SK-N-SH (cell line): Measurements from ENCODE around the gene TSC2. TPM values are rescaled to one million over a fixed set of nuclear protein-coding genes. Genes with fewer than 3 reads are reported as not detected.

Experiments
- CTCF ChIA-PET: fragments of 300-600, 350-600 bp; formaldehyde crosslinking; extraction: SDS; loops from one replicate; lab custom pipeline; 2021; lab: Yijun Ruan, JAX
- POLR2A ChIA-PET: fragments of 350-600 bp; sonication (Branson Sonifier 250); formaldehyde crosslinking; extraction: SDS; loops from one replicate; lab custom pipeline; 2020; ENCODE audit warnings: antibody characterized with exemption, inconsistent platforms; lab: Yijun Ruan, JAX
- DNase-seq: peaks from one replicate; pipeline ENCODE4 v3.0.0; 2012
- H2AFZ ChIP-seq: fragments of 200-600 bp; sonication (generic); 2 replicates; pipeline ENCODE4 v1.8.1; 2016; ENCODE audit warnings: antibody characterized with exemption, mild to moderate bottlenecking, low read depth
- H3F3A ChIP-seq: fragments of 200-600 bp; sonication (generic); replicated peaks from 2 replicates; pipeline ENCODE3; 2016; ENCODE audit warnings: antibody characterized with exemption, mild to moderate bottlenecking; ENCODE audit not compliant: insufficient read depth
- H3K27ac ChIP-seq, 2 experiments: fragments of 200-500 bp in 1 of 2; fragments of 200-600 bp in 1 of 2; sonication (Bioruptor generic) in 1 of 2; sonication (generic), shearing (Covaris generic) in 1 of 2; 2 replicates each; pipeline versions ENCODE4 v1.5.1 to v1.6.1; 2014 to 2016; ENCODE audit warnings: low read depth in 2 of 2, inconsistent platforms in 1 of 2, low read length in 1 of 2, mild to moderate bottlenecking in 1 of 2, mixed read lengths in 1 of 2
- H3K27me3 ChIP-seq: fragments of 200-600 bp; sonication (generic), shearing (Covaris generic); 2 replicates; pipeline ENCODE4 v1.6.1; 2016; ENCODE audit warnings: mixed run types; ENCODE audit not compliant: insufficient read depth
- H3K36me3 ChIP-seq, 2 experiments: fragments of 200-500 bp in 1 of 2; fragments of 200-600 bp in 1 of 2; sonication (Bioruptor generic) in 1 of 2; sonication (generic) in 1 of 2; replicated peaks in 1 of 2; 2 replicates each; pipeline versions ENCODE3 to v1.5.1; 2014 to 2016; ENCODE audit warnings: low read length in 1 of 2, mild to moderate bottlenecking in 1 of 2; ENCODE audit not compliant: insufficient read depth in 2 of 2, control insufficient read depth in 1 of 2
- H3K4me1 ChIP-seq, 2 experiments: fragments of 200-500 bp in 1 of 2; fragments of 200-600 bp in 1 of 2; sonication (Bioruptor generic) in 1 of 2; sonication (generic), shearing (Covaris generic) in 1 of 2; 2 replicates each; pipeline versions ENCODE4 v1.5.1 to v1.6.1; 2014 to 2016; ENCODE audit warnings: low read depth in 1 of 2, low read length in 1 of 2, mixed run types in 1 of 2; ENCODE audit not compliant: insufficient read depth in 2 of 2, control insufficient read depth in 1 of 2
- H3K4me2 ChIP-seq: fragments of 200-600 bp; sonication (generic), shearing (Covaris generic); 2 replicates; pipeline ENCODE4 v1.6.1; 2017; ENCODE audit warnings: mixed run types
- H3K4me3 ChIP-seq, 2 experiments: fragments of 200-500 bp in 1 of 2; fragments of 200-600 bp in 1 of 2; sonication (Bioruptor generic) in 1 of 2; sonication (generic), shearing (Covaris generic) in 1 of 2; 2 replicates each; pipeline versions ENCODE4 v1.5.1 to v1.8.1; 2014 to 2016; ENCODE audit warnings: low read depth in 2 of 2, inconsistent platforms in 1 of 2, low read length in 1 of 2, mild to moderate bottlenecking in 1 of 2, mixed read lengths in 1 of 2, moderate library complexity in 1 of 2
- H3K79me2 ChIP-seq: fragments of 200-600 bp; sonication (generic); 2 replicates; pipeline ENCODE4 v1.8.1; 2017; ENCODE audit warnings: mild to moderate bottlenecking; ENCODE audit not compliant: insufficient read depth
- H3K9ac ChIP-seq: fragments of 200-600 bp; sonication (generic); 2 replicates; pipeline ENCODE4 v1.6.1; 2017; ENCODE audit warnings: mixed run types
- H3K9me2 ChIP-seq: fragments of 200-600 bp; sonication (generic); 2 replicates; pipeline ENCODE4 v1.6.1; 2017; ENCODE audit warnings: mixed run types
- H3K9me3 ChIP-seq: fragments of 200-600 bp; sonication (generic); 2 replicates; pipeline ENCODE4 v1.6.1; 2017; ENCODE audit warnings: mixed run types, mild to moderate bottlenecking, moderate library complexity
- H4K20me1 ChIP-seq: fragments of 200-600 bp; sonication (generic); 2 replicates; pipeline ENCODE4 v1.6.1; 2017; ENCODE audit warnings: mild to moderate bottlenecking, mixed run types; ENCODE audit not compliant: insufficient read depth
- CHD2 ChIP-seq: fragments of 150-350 bp; IDR thresholded peaks from 2 replicates; pipeline ENCODE4 v1.6.1; 2018; ENCODE audit warnings: low read length; ENCODE audit not compliant: partially characterized antibody
- EP300 ChIP-seq, 2 experiments: IDR thresholded peaks; 2 replicates each; pipeline versions ENCODE4 v1.4.0 to v1.6.1; 2012; ENCODE audit warnings: borderline replicate concordance in 1 of 2, low read depth in 1 of 2, low read length in 1 of 2
- FOSL2 ChIP-seq: IDR thresholded peaks from 2 replicates; pipeline ENCODE4 v1.4.0; 2012; ENCODE audit warnings: low read depth, mild to moderate bottlenecking, moderate library complexity, borderline replicate concordance
- FOXJ3 ChIP-seq: sonication (generic); formaldehyde crosslinking; IDR thresholded peaks from 2 replicates; pipeline ENCODE4 v1.5.1; 2020; ENCODE audit warnings: mild to moderate bottlenecking, missing genetic modification reagents
- GATA2 ChIP-seq: sonication (generic); formaldehyde crosslinking; IDR thresholded peaks from 2 replicates; pipeline ENCODE4 v1.5.0; 2020; ENCODE audit warnings: mild to moderate bottlenecking, missing genetic modification reagents
- JUND ChIP-seq: IDR thresholded peaks from 2 replicates; pipeline ENCODE4 v1.4.0; 2012
- MEF2A ChIP-seq: IDR thresholded peaks from 2 replicates; pipeline ENCODE4 v1.4.0; 2012; ENCODE audit warnings: low read depth, borderline replicate concordance
- MXI1 ChIP-seq: IDR thresholded peaks from 2 replicates; pipeline ENCODE4 v1.6.1; 2012; ENCODE audit warnings: mild to moderate bottlenecking, low read depth, low read length, improper control_type of control experiment
- RFX5 ChIP-seq: IDR thresholded peaks from 2 replicates; pipeline ENCODE4 v1.6.1; 2012; ENCODE audit warnings: mild to moderate bottlenecking, improper control_type of control experiment, low read length
- SMC3 ChIP-seq: IDR thresholded peaks from 2 replicates; pipeline ENCODE4 v1.6.1; 2012; ENCODE audit warnings: low read depth, low read length, improper control_type of control experiment
- YY1 ChIP-seq: IDR thresholded peaks from 2 replicates; pipeline ENCODE4 v1.4.0; 2012; ENCODE audit warnings: low read depth, mild to moderate bottlenecking
- WGBS: methylation state at CpG from one replicate; pipeline ENCODE4 v1.1.6; 2017; ENCODE audit warnings: low lambda C conversion rate; 5-methylcytosine and 5-hydroxymethylcytosine counted together
- polyA plus RNA-seq, 3 experiments: library from polyadenylated mRNA; depleted of rRNA; stranded (reverse); fragments of >200 nt; gene quantifications; 2 replicates each; pipeline ENCODE4 v1.2.3, GENCODE V29; 2012
- TF ChIP-seq, protein P1 (sequence below): IDR thresholded peaks from 2 replicates; pipeline ENCODE4 v1.4.0; 2012; ENCODE audit warnings: low read depth, borderline replicate concordance
- TF ChIP-seq, protein P2 (sequence below): fragments of 150-350 bp; IDR thresholded peaks from 2 replicates; pipeline ENCODE4 v1.6.1; 2016; ENCODE audit warnings: mild to moderate bottlenecking, low read depth, low read length
- TF ChIP-seq, protein P3 (sequence below): IDR thresholded peaks from 2 replicates; pipeline ENCODE4 v1.4.0; 2012; ENCODE audit warnings: low read depth, borderline replicate concordance
- TF ChIP-seq, protein P4 (sequence below): IDR thresholded peaks from 2 replicates; pipeline ENCODE4 v1.6.1; 2012; ENCODE audit warnings: mild to moderate bottlenecking, low read depth, low read length, moderate library complexity

Gene TSC2
- polyA plus RNA-seq, 1 of the 3 experiments (the other 2 are of a cell fraction), result 96.1 TPM

DNA sequence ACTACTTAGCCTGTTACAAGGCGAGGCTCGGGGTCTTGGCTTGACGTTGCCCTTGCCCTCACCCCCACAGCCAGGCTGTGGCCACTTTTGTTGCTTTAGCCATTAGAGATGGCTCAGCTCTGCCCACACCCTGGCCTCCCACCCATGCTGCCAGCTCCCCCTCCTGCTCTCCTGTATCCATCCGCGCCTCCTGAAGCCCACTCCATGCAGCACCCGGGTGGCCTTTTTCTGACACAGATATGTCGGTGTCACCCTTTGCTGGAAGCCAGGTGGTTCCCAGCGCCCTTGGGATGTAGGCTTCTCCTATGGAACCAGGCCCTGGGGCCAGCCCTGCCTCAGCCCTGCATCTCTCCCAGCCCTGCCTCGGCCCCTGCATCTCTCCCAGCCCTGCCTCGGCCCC, 9.7 kb downstream of the TSC2 start:
- Histone ChIP-seq H3K79me2 (no peaks in the 10 kb centered on the region; the same call in 1 of the 2 replicates), H3K27ac (no peak overlapping the region), H2AFZ (no peak overlapping the region), H3K36me3 (peaks cover 0 to 69% of the 10 kb centered on the region in 2 experiments), H3K4me2 (no peak overlapping the region), H4K20me1 (no peaks in the 10 kb centered on the region), H3K4me1 (no peaks in the 10 kb centered on the region), H3F3A (no peaks in the 10 kb centered on the region), H3K27me3 (no peaks in the 10 kb centered on the region), H3K9me3 (no peaks in the 10 kb centered on the region), H3K9me2 (no peaks in the 10 kb centered on the region), H3K9ac (no peak overlapping the region), H3K4me3 (no peak overlapping the region)
- 94% methylated on average over 10 of the region's 10 CpGs for WGBS
- no peak for TF ChIP-seq FOXJ3 (CRISPR knock-in tag)
- TF ChIP-seq, protein P1, sequence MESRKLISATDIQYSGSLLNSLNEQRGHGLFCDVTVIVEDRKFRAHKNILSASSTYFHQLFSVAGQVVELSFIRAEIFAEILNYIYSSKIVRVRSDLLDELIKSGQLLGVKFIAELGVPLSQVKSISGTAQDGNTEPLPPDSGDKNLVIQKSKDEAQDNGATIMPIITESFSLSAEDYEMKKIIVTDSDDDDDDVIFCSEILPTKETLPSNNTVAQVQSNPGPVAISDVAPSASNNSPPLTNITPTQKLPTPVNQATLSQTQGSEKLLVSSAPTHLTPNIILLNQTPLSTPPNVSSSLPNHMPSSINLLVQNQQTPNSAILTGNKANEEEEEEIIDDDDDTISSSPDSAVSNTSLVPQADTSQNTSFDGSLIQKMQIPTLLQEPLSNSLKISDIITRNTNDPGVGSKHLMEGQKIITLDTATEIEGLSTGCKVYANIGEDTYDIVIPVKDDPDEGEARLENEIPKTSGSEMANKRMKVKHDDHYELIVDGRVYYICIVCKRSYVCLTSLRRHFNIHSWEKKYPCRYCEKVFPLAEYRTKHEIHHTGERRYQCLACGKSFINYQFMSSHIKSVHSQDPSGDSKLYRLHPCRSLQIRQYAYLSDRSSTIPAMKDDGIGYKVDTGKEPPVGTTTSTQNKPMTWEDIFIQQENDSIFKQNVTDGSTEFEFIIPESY, result no peak
- TF ChIP-seq FOSL2, result no peak
- no peak for TF ChIP-seq MEF2A
- TF ChIP-seq JUND, result no peak
- TF ChIP-seq YY1, result no peak
- no peak for TF ChIP-seq CHD2
- no peak for TF ChIP-seq MXI1
- TF ChIP-seq EP300 (IDR thresholded peaks at IDR 0.05; ENCODE audit: borderline replicate concordance in 1 of 2, low read depth in 1 of 2, low read length in 1 of 2), result no peak
- no peak for TF ChIP-seq SMC3
- TF ChIP-seq, protein P2, sequence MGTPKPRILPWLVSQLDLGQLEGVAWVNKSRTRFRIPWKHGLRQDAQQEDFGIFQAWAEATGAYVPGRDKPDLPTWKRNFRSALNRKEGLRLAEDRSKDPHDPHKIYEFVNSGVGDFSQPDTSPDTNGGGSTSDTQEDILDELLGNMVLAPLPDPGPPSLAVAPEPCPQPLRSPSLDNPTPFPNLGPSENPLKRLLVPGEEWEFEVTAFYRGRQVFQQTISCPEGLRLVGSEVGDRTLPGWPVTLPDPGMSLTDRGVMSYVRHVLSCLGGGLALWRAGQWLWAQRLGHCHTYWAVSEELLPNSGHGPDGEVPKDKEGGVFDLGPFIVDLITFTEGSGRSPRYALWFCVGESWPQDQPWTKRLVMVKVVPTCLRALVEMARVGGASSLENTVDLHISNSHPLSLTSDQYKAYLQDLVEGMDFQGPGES, result no peak
- TF ChIP-seq GATA2, result no peak
- TF ChIP-seq, protein P3, sequence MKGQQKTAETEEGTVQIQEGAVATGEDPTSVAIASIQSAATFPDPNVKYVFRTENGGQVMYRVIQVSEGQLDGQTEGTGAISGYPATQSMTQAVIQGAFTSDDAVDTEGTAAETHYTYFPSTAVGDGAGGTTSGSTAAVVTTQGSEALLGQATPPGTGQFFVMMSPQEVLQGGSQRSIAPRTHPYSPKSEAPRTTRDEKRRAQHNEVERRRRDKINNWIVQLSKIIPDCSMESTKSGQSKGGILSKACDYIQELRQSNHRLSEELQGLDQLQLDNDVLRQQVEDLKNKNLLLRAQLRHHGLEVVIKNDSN, result no peak
- TF ChIP-seq RFX5, result no peak
- TF ChIP-seq, protein P4, sequence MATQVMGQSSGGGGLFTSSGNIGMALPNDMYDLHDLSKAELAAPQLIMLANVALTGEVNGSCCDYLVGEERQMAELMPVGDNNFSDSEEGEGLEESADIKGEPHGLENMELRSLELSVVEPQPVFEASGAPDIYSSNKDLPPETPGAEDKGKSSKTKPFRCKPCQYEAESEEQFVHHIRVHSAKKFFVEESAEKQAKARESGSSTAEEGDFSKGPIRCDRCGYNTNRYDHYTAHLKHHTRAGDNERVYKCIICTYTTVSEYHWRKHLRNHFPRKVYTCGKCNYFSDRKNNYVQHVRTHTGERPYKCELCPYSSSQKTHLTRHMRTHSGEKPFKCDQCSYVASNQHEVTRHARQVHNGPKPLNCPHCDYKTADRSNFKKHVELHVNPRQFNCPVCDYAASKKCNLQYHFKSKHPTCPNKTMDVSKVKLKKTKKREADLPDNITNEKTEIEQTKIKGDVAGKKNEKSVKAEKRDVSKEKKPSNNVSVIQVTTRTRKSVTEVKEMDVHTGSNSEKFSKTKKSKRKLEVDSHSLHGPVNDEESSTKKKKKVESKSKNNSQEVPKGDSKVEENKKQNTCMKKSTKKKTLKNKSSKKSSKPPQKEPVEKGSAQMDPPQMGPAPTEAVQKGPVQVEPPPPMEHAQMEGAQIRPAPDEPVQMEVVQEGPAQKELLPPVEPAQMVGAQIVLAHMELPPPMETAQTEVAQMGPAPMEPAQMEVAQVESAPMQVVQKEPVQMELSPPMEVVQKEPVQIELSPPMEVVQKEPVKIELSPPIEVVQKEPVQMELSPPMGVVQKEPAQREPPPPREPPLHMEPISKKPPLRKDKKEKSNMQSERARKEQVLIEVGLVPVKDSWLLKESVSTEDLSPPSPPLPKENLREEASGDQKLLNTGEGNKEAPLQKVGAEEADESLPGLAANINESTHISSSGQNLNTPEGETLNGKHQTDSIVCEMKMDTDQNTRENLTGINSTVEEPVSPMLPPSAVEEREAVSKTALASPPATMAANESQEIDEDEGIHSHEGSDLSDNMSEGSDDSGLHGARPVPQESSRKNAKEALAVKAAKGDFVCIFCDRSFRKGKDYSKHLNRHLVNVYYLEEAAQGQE, result no peak
- CTCF ChIA-PET, result interaction anchor here (0.6 to 2.3 kb wide), 4 partner anchors 35 to 86 kb away, joined by 3 to 8 read pairs (median 5); no protein-coding TSS in a partner anchor
- POLR2A ChIA-PET, result interaction anchor here (1.2 kb wide), 2 partner anchors 11 to 98 kb away, joined by 3 to 5 read pairs; partner anchors contain the start of gene TRAF7
- no peak for DNase-seq
